ENCODE measurements around the gene AKT2. TPM values are rescaled to one million over a fixed set of nuclear protein-coding genes. Genes with fewer than 3 reads are reported as not detected.

AKT2 gene
- total and polyA plus RNA-seq, 3 donors from 2014 or later: 154 to 229 (median 195) TPM

DNA sequence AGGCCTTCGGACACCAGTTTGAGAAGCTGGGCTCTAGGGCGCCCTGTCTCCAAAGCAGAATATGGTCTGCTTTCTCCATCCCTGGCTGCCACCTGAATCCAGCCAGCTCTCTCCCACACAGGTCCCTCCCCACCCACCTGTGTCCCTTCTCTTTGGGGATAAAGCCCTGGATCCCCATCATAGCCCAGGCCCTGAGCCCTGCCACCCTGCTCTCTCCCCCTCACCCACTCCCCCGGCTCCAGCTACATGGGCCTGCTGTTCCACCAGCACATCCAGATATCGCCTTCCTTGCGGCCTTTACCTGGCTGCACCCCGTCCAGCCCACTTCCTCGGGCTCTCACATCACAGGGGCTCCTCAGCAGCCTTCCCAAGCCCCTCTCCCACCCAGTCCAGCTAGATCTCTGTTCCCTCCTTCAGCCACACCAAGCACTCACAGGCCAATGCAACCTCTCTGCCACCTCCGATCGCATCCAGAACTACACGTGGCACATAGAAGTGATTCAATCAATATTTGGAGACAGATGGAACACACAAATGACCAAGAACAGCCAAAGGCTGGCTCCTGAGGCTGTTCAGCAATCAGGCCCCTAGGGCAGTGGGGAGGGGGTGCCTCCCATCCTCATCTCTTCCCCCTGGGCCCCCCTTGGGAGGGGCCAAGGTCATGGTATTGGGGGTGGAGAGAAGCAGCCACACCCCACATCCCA lies 7.6 kb downstream of the AKT2 start:
- no peak overlapping the region for H3K4me3 ChIP-seq
- H3K4me1 ChIP-seq: peaks cover 81% of the 10 kb centered on the region
- WGBS, 2 donors: 73 to 78% methylated on average over 10 of the region's 10 CpGs
- no peaks in the 10 kb centered on the region for H3K36me3 ChIP-seq (ENCODE audit: low read depth, missing control alignments)
- intact Hi-C loops (cut with DNase I; ENCODE audit: low total_unique reads): no loop called here
- no peaks in the 10 kb centered on the region for H3K27me3 ChIP-seq
- peak overlapping the region in 1 of 2 donors; percentile 88 for H3K27ac ChIP-seq
- DNase-seq: no peak
- TF ChIP-seq POLR2A (IDR thresholded peaks at IDR 0.05): no peak
- TF ChIP-seq, protein P1, sequence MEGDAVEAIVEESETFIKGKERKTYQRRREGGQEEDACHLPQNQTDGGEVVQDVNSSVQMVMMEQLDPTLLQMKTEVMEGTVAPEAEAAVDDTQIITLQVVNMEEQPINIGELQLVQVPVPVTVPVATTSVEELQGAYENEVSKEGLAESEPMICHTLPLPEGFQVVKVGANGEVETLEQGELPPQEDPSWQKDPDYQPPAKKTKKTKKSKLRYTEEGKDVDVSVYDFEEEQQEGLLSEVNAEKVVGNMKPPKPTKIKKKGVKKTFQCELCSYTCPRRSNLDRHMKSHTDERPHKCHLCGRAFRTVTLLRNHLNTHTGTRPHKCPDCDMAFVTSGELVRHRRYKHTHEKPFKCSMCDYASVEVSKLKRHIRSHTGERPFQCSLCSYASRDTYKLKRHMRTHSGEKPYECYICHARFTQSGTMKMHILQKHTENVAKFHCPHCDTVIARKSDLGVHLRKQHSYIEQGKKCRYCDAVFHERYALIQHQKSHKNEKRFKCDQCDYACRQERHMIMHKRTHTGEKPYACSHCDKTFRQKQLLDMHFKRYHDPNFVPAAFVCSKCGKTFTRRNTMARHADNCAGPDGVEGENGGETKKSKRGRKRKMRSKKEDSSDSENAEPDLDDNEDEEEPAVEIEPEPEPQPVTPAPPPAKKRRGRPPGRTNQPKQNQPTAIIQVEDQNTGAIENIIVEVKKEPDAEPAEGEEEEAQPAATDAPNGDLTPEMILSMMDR (IDR thresholded peaks at IDR 0.05): no peak
- H3K9me3 ChIP-seq: no peaks in the 10 kb centered on the region

DNA sequence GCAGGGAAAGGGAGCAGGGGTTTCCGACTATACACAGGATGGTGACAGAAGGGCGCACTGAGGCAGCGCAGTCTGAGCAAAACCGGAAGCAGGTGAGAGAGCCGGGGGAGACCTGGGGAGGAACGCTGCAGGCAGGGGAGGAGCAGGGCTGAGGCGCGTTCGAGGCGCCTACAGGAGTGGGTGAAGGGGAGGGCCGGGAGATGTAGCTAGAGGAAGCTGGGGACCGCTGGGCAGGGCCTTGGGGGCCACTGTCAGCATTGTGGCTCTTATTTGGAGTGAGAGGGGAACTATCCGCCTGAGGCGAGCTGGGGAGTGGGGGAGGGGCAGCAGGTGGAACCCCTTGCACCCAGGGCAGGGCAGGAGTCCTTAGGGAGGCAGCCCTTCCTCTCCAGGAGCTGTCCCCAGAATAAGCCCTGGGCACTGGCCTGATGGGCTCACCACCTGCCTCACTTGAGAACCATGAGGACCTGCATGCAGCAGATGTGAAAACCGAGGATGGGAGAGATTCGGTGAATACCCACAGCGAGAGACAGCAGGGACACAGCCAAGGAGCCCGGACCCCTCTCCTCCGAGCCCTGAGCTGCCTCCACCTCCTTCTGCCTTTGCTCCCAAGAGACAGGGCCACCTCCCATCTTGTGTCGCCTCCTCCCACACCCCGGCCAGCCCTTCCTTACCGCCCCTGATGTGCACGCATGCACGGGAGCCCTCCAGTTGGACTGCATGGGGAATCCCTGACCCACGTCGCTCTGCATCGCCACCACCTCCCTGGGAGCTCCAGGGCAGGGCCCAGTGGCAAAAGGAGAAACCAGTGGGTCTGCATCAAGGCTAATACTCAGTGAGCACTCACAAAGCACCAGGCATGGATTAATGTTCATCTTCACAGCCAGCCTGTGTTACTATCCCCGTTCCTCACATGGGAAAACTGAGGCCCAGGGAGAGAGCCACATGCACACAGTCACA lies 10.3 kb downstream of the AKT2 start:
- TF ChIP-seq, protein P1 (IDR thresholded peaks at IDR 0.05): no peak
- TF ChIP-seq POLR2A (IDR thresholded peaks at IDR 0.05): no peak
- H3K4me3 ChIP-seq: no peak overlapping the region
- DNase-seq: no peak
- H3K9me3 ChIP-seq: no peaks in the 10 kb centered on the region
- peaks cover 54% of the 10 kb centered on the region for H3K4me1 ChIP-seq
- no peak overlapping the region for H3K27ac ChIP-seq
- intact Hi-C loops (cut with DNase I; ENCODE audit: low total_unique reads): no loop called here
- no peaks in the 10 kb centered on the region for H3K36me3 ChIP-seq (ENCODE audit: low read depth, missing control alignments)
- H3K27me3 ChIP-seq: no peaks in the 10 kb centered on the region
- WGBS, 2 donors: 56 to 65% methylated on average over 24 to 28 of the region's 28 CpGs

DNA sequence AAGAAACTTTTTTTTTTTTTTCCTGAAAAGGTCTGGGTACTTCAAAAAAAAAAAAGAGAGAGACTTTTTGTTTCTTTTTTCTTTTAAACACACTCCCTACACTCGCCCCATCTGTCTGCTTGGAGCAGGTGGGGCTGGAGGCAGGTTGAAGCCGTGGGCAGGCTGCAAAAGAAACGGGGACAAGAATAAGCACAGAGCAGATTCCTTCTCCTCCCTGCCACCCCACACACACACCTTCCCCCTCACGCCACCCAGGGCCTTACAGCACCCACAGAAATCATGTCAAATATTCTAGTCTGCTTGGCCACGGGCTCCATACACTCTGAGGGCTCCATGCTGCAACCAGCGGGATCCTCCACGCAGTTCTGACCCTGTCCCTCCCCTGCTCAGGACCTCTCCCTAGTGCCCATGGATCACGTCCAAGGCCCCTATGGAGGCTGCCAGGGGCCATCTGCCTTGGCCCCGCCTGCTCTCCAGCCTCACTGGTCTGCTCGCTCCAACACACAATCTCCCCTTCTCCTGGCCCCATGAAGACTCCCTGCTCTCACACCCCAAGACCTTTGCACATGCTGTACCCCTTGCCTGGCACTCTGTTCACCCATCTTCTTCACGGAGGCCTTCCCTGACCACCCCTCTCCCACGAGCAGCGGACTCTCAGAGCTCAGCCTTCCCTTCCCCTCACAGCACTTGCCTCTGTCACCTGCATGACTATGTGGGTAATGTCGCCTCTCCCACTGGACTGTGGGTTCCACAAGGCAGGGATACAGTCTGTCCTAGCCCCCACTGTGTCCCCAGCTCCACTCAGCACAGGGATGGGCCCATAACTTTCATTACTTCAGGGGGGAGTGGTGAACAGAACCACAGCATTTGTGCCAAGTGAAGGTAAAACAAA lies 11.4 kb downstream of the AKT2 start:
- intact Hi-C loops (cut with DNase I; ENCODE audit: low total_unique reads): no loop called here
- no peak for DNase-seq
- H3K27ac ChIP-seq: no peak overlapping the region
- H3K4me3 ChIP-seq: no peak overlapping the region
- WGBS, 2 donors: 53 to 66% methylated on average over 14 of the region's 14 CpGs
- no peaks in the 10 kb centered on the region for H3K9me3 ChIP-seq
- no peaks in the 10 kb centered on the region for H3K27me3 ChIP-seq
- H3K4me1 ChIP-seq: peaks cover 43% of the 10 kb centered on the region
- TF ChIP-seq, protein P1 (IDR thresholded peaks at IDR 0.05): no peak
- no peak for TF ChIP-seq POLR2A (IDR thresholded peaks at IDR 0.05)
- H3K36me3 ChIP-seq (ENCODE audit: low read depth, missing control alignments): no peaks in the 10 kb centered on the region

DNA sequence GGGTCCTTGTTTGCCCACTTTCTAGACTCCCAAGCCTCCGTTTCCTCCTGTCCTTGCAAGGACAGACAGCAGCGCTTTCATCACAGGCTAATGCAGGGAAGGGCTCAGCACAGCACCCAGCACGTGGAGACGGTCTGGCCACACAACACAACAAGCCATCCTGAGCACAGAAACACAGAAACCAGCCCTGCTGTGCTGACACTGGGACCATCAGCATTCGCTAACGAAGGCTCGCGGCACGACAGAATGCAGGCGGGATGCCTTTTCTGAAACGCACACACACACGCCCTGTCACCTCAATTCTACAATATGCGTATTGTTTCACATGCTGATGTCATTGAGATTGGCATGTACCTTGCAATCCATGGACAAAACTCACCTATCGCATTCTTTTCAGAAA lies 12.9 kb downstream of the AKT2 start:
- Histone ChIP-seq H3K4me1 (peaks cover 36% of the 10 kb centered on the region), H3K27ac (no peak overlapping the region), H3K9me3 (no peaks in the 10 kb centered on the region), H3K27me3 (no peaks in the 10 kb centered on the region), H3K4me3 (no peak overlapping the region), H3K36me3 (ENCODE audit: low read depth, missing control alignments) (no peaks in the 10 kb centered on the region)
- DNase-seq: no peak
- intact Hi-C loops (cut with DNase I; ENCODE audit: low total_unique reads): no loop called here
- 90 to 93% methylated on average over 13 to 14 of the region's 14 CpGs for WGBS, 2 donors
- TF ChIP-seq, protein P1 (IDR thresholded peaks at IDR 0.05): no peak
- no peak for TF ChIP-seq POLR2A (IDR thresholded peaks at IDR 0.05)
